Small intestine (tissue), 7 donors: ENCODE data around the gene DPP6. TPM values are rescaled to one million over a fixed set of nuclear protein-coding genes. Genes with fewer than 3 reads are reported as not detected.

Experiments used
- DNase-seq, 2 donors: peaks; one replicate each; pipeline versions ENCODE4 v3.0.0 to v3.0.0-alpha.2; 2013
- FAIRE-seq: peaks from 2 replicates; lab custom pipeline; 2012; peaks lifted over from hg19 to GRCh38; lab: Jason Lieb, UNC
- H3K27ac ChIP-seq, 3 donors: one replicate each; pipeline ENCODE4 v1.5.1; 2013; ENCODE audit warnings: low read length in 2 of 3, mild to moderate bottlenecking in 2 of 3, control low read depth in 1 of 3, inconsistent platforms in 1 of 3, low read depth in 1 of 3, moderate library complexity in 1 of 3
- H3K27me3 ChIP-seq, 3 donors: one replicate each; pipeline ENCODE4 v1.6.1; 2013; ENCODE audit warnings: low read length in 3 of 3, inconsistent platforms in 1 of 3; ENCODE audit not compliant: control insufficient read depth in 3 of 3, insufficient read depth in 3 of 3
- H3K36me3 ChIP-seq, 3 donors: one replicate each; pipeline ENCODE4 v1.6.1; 2013; ENCODE audit warnings: low read length in 3 of 3, inconsistent platforms in 1 of 3, low read depth in 1 of 3, mild to moderate bottlenecking in 1 of 3, moderate library complexity in 1 of 3; ENCODE audit not compliant: control insufficient read depth in 3 of 3, insufficient read depth in 2 of 3
- H3K4me1 ChIP-seq, 3 donors: one replicate each; pipeline ENCODE4 v1.6.1; 2013; ENCODE audit warnings: low read length in 2 of 3, inconsistent platforms in 1 of 3, low read depth in 1 of 3, mild to moderate bottlenecking in 1 of 3, moderate library complexity in 1 of 3; ENCODE audit not compliant: control insufficient read depth in 3 of 3, insufficient read depth in 2 of 3
- H3K4me3 ChIP-seq, 3 donors: one replicate each; pipeline ENCODE4 v1.5.1; 2013; ENCODE audit warnings: low read length in 3 of 3, control low read depth in 1 of 3, inconsistent platforms in 1 of 3, low read depth in 1 of 3, mild to moderate bottlenecking in 1 of 3, moderate library complexity in 1 of 3
- H3K9me3 ChIP-seq, 2 donors: one replicate each; pipeline ENCODE4 v1.6.1; 2013; ENCODE audit warnings: low read depth in 1 of 2, low read length in 1 of 2; ENCODE audit not compliant: control insufficient read depth in 2 of 2, insufficient read depth in 1 of 2
- WGBS, 3 donors: extraction: QIAGEN DNeasy Blood & Tissue Kit; methylation state at CpG; one replicate each; pipeline ENCODE4 v1.1.7; 2013; 5-methylcytosine and 5-hydroxymethylcytosine counted together
- polyA plus RNA-seq, 4 donors: library from polyadenylated mRNA; stranded (reverse) in 3 of 4; unstranded in 1 of 4; fragments of 200-250 nt in 3 of 4; fragments of 120-200 nt in 1 of 4; gene quantifications; one replicate each; pipeline versions ENCODE4 v1.2.1 to v1.2.3, GENCODE V29; 2013
- donor health status: healthy with polysubstance abuse.
- donor health status: control.
- donor health status: control.
- donor health status: Bipolar disorder and iron deficiency.
- donor health status: healthy.

DPP6 gene
- polyA plus RNA-seq, 4 donors = 0.80 to 1.8 TPM; not detected in 2

DNA sequence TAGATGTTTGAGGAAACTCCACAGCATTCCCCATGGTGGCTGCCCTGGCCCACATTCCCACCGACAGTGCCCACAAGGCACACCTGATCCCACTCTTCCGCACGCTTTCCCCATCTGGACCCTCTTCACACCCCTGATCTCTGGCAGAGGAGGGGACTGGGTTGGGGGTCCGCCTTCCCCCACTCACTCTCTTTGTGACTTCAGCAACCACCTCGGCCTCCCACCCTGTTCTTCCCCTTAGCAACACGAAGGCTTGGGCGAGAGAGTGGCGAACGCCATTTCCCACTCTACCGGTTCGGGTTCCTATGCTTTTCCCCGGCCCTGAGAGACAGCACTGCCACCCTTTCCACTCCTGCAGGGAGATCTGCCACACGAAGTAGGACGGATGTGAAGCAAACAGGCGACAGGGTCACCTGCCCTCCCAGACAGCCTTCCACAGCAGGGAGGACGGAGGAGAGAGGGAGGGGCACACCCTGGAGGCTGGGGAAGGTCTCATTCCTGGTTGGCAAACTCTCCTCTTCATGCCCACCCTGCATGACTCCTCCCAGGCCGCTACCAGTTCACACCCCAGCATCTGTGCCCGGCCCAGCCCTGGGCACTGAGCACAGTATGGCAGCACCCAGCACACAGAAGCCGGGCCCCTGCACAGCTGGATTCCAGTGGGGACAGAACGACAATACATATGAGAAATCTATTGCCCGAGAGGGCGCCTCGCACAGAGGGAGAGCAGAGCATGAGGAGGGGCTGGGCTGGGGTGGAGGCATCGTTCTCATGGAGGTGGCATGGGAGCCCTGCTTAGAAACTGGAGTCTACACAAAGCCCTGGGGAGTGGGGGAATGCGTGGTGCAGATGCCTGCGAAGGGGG lies 857.3 kb downstream of the DPP6 start:
- H3K36me3 ChIP-seq = no peaks in the 10 kb centered on the region
- no peak overlapping the region for H3K27ac ChIP-seq
- H3K4me3 ChIP-seq = no peak overlapping the region
- no peak for DNase-seq
- no peaks in the 10 kb centered on the region for H3K4me1 ChIP-seq
- no peak for FAIRE-seq
- H3K27me3 ChIP-seq = peaks cover 0 to 6% (median 0%) of the 10 kb centered on the region in 3 donors
- WGBS, 3 donors = 80 to 81% (median 80%) methylated on average over 25 to 26 of the region's 26 CpGs
- peaks cover 0 to 17% of the 10 kb centered on the region in 2 donors for H3K9me3 ChIP-seq

DNA sequence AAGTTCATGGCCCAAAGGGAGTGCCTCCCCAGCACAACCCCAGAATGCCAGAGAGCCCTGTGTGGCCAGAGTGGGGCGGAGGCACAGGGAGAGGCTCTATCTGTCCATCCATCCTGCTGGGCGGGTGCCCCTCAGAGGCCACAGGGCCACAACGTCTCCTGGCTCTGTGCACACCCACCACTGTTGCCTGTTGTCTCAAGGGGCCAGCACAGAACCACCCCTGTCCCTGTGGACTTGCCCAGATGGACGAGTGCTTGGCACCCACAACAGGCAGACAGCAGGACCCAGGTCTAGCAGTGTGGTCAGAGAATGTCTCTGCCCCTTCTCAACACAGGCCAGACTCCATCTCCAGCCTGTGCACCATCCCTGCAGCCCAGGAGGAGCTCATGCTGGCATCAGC lies 857.9 kb downstream of the DPP6 start:
- no peaks in the 10 kb centered on the region for H3K4me1 ChIP-seq
- peaks cover 0 to 17% of the 10 kb centered on the region in 2 donors for H3K9me3 ChIP-seq
- 60 to 73% (median 68%) methylated on average over 4 of the region's 4 CpGs for WGBS, 3 donors
- no peaks in the 10 kb centered on the region for H3K36me3 ChIP-seq
- no peak for DNase-seq
- peaks cover 0 to 13% (median 0%) of the 10 kb centered on the region in 3 donors for H3K27me3 ChIP-seq
- no peak for FAIRE-seq
- H3K27ac ChIP-seq = no peak overlapping the region
- no peak overlapping the region for H3K4me3 ChIP-seq

DNA sequence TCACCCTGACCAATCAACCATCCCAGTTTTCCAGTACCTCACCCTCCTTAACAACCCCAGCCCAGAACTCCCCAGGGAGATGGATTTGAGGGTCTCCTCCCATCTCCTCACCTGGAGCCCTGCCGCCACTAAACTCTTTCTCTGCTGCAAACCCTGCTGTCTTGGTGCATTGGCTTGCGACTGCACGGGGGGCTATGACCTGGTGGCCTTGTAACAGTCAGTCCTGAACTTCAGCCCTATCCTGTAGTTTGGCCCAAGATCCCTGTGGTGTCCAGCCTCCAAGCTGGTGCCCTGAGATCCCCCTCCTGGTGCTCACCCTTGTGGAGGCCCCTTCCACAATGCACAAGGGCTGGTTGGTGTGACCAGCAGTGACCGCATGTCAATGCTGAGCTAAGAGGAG lies 858.8 kb downstream of the DPP6 start:
- Histone ChIP-seq H3K4me3 (no peak overlapping the region), H3K9me3 (peaks cover 0 to 17% of the 10 kb centered on the region in 2 donors), H3K27ac (no peak overlapping the region), H3K4me1 (no peaks in the 10 kb centered on the region), H3K27me3 (peaks cover 0 to 14% (median 3%) of the 10 kb centered on the region in 3 donors), H3K36me3 (no peaks in the 10 kb centered on the region)
- 72 to 99% (median 96%) methylated on average over 4 of the region's 4 CpGs for WGBS, 3 donors
- DNase-seq (no peak), FAIRE-seq (no peak)

DNA sequence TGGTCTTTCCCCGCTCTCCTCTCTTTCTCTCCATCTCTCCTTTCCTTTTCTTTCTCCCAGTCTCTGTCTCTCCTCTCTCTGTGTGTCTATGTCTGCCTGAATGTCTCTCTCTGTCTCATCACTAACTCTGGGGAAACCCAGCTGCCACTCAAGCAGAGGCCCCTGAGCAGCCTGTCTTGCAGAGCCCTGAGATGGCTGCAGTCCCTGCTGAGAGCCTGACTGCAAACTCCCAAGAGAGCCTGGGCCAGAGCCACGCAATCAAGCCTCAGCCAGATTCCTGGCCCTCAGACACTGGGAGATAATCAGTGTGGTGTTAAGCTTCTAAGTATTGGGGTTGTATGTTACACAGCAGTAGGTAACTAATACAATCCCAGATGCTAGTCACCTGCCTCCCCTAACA lies 859.2 kb downstream of the DPP6 start:
- Histone ChIP-seq H3K9me3 (peaks cover 0 to 17% of the 10 kb centered on the region in 2 donors), H3K4me3 (no peak overlapping the region), H3K27me3 (peaks cover 0 to 14% (median 3%) of the 10 kb centered on the region in 3 donors), H3K27ac (no peak overlapping the region), H3K4me1 (no peaks in the 10 kb centered on the region), H3K36me3 (no peaks in the 10 kb centered on the region)
- no peak for FAIRE-seq
- 86 to 100% (median 90%) methylated on average over 2 of the region's 2 CpGs for WGBS, 3 donors
- no peak for DNase-seq

DNA sequence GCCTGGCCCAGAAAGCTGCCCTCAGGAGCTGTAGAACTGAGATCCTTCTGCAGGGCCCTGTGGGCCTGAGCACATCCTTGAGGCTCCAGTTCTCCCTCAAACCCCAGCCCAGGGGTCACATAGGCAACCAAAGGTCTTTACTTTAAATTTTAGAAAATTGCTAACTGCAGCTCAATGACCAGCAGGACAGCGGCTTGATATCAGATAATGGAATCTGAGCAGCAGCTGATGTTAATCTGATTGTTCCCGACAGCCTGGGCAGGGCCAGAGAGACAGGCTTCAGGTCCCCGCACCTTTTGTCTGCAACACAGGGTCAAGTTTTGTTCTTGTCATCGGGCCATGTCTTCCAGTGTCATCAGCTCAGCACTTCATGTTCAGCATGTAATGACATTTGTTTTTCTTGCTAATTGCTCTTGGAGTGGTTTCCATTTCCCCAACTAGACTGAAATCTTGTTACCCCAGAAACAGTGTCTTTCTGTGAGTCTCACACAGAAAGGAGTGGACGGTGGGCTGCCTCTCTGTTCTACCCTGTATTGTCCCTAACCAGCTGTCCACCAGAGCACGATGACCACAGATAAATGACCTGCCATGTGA lies 859.8 kb downstream of the DPP6 start:
- H3K4me3 ChIP-seq = no peak overlapping the region
- peaks cover 0 to 14% (median 5%) of the 10 kb centered on the region in 3 donors for H3K27me3 ChIP-seq
- WGBS, 3 donors = 83 to 87% (median 83%) methylated on average over 6 of the region's 6 CpGs
- no peaks in the 10 kb centered on the region for H3K36me3 ChIP-seq
- H3K27ac ChIP-seq = no peak overlapping the region
- H3K4me1 ChIP-seq = no peaks in the 10 kb centered on the region
- FAIRE-seq (no peak), DNase-seq (no peak)
- H3K9me3 ChIP-seq = peaks cover 0 to 17% of the 10 kb centered on the region in 2 donors

DNA sequence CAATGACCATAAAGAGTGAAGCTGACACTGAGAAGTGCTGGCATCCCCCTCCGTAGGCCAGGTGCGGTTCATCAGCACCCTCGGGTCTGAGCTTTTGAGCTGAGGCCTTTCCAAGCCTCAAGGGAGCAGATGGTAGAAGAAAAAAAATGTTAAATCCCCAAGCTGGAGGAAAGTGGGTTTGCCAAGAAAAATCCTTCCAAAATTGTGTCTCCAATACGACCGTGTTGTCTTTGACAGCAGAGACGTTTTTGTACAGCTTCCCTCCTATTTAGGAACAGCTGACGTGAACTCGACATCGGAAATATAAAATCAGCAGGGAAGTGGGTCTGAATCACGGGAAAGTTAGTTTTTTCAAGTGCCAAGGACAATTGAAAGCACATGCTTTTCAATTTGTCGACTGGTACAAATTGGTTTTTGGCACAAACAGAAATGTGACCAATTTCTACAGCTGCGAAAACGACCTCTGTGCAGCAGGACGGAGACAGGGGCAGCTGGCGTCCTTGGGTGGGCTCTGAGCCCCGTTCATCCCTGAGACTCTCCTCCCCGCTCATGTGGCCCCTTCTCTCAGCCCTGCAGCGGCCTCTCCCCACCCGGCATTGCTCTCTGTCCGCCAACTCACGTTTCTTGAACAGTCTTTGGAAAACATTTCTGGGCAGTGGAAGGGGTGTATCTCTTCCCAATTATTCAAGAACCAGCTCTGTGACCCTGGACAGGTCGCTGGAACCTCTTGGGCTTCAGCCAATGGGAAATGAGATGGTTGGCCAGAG lies 860.9 kb downstream of the DPP6 start:
- no peak overlapping the region for H3K27ac ChIP-seq
- H3K9me3 ChIP-seq = peaks cover 0 to 15% of the 10 kb centered on the region in 2 donors
- no peak overlapping the region for H3K4me3 ChIP-seq
- H3K36me3 ChIP-seq = no peaks in the 10 kb centered on the region
- peaks cover 0 to 18% (median 5%) of the 10 kb centered on the region in 3 donors for H3K27me3 ChIP-seq
- WGBS, 3 donors = 61 to 68% (median 64%) methylated on average over 22 of the region's 22 CpGs
- DNase-seq = no peak
- no peaks in the 10 kb centered on the region for H3K4me1 ChIP-seq
- no peak for FAIRE-seq

DNA sequence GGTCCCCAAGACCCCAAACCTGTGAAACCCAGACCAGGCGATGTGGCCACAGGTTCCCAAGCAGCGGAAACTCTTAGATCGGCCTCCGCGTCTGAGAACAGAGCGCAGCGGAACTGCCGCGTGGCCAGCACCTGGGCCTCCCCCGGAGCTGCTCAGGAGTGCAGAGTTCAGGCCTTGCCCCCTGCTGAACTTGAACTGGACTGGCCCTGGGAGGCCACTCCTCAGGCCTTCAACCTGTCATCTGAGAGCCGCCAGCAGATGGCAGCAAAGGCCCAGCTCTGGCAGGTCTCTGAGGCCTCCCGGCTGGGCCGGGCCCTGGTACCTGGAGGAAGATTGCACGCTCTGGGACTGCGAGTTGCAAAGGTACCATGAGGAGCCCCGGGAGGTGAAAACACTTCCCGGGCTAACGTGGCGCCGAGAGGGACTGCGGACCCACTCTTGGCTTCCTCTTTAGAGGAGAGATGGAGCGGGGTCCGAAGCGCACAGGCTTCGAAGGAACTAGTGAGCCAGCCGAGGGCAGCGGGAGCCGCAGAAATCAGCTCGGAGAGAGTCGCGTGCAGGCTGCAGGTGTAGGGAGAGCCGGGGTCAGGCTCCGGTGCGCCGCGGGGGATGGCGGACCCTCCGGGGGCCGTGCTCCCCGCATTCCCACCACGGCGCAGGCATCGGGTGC lies 861.6 kb downstream of the DPP6 start:
- Histone ChIP-seq H3K27ac (no peak overlapping the region), H3K27me3 (peaks cover 0 to 18% (median 5%) of the 10 kb centered on the region in 3 donors), H3K36me3 (no peaks in the 10 kb centered on the region), H3K4me1 (no peaks in the 10 kb centered on the region), H3K4me3 (peak overlapping the region in 2 of 3 donors; percentile 7 to 27), H3K9me3 (peaks cover 0 to 15% of the 10 kb centered on the region in 2 donors)
- 7 to 11% (median 8%) methylated on average over 43 of the region's 43 CpGs for WGBS, 3 donors
- DNase-seq = peak; percentile 82 to 92
- no peak for FAIRE-seq
